Parathyroid adenoma (tissue), 2 donors: ENCODE results near the gene MED7.

Source experiments
- H2AFZ ChIP-seq: fragments of 300-600 bp; sonication (generic); one replicate; pipeline ENCODE4 v1.7.0; 2017; ENCODE audit warnings: antibody characterized with exemption, mild to moderate bottlenecking
- H3K27ac ChIP-seq: fragments of 300-600 bp; sonication (generic); one replicate; pipeline ENCODE4 v1.7.0; 2017
- H3K27me3 ChIP-seq: fragments of 300-600 bp; sonication (generic); one replicate; pipeline ENCODE4 v1.7.0; 2017; ENCODE audit warnings: low read length; ENCODE audit not compliant: control insufficient read depth, insufficient read depth
- H3K36me3 ChIP-seq: fragments of 300-600 bp; sonication (generic); one replicate; pipeline ENCODE4 v1.7.0; 2017; ENCODE audit warnings: low read length; ENCODE audit not compliant: control insufficient read depth, insufficient read depth
- H3K4me1 ChIP-seq: fragments of 300-600 bp; sonication (generic); one replicate; pipeline ENCODE4 v1.7.0; 2017; ENCODE audit warnings: control low read depth
- H3K4me2 ChIP-seq: fragments of 300-600 bp; sonication (generic); one replicate; pipeline ENCODE4 v1.7.0; 2017; ENCODE audit warnings: low read length
- H3K4me3 ChIP-seq: fragments of 300-600 bp; sonication (generic); one replicate; pipeline ENCODE4 v1.7.0; 2017; ENCODE audit warnings: low read depth, low read length
- H3K79me2 ChIP-seq: fragments of 300-600 bp; sonication (generic); one replicate; pipeline ENCODE4 v1.7.0; 2017; ENCODE audit warnings: control low read depth
- H3K9ac ChIP-seq: fragments of 300-600 bp; sonication (generic); one replicate; pipeline ENCODE4 v1.7.0; 2017; ENCODE audit warnings: mild to moderate bottlenecking
- H3K9me3 ChIP-seq: fragments of 300-600 bp; sonication (generic); one replicate; pipeline ENCODE4 v1.7.0; 2017; ENCODE audit warnings: low read length; ENCODE audit not compliant: control insufficient read depth
- CTCF ChIP-seq: fragments of 300-600 bp; sonication (generic); IDR thresholded peaks from one replicate; pipeline ENCODE4 v1.7.0; 2017; ENCODE audit warnings: antibody characterized with exemption, mild to moderate bottlenecking
- donor health status: primary hyperparathyroidism.

Gene MED7

GRCh38 chr5:157157293-157157891, 14.7 kb upstream of the MED7 start:
- no peak overlapping the region for H2AFZ ChIP-seq
- H3K4me1 ChIP-seq = peaks cover 6% of the 10 kb centered on the region
- H3K27me3 ChIP-seq = no peaks in the 10 kb centered on the region
- H3K36me3 ChIP-seq = no peaks in the 10 kb centered on the region
- H3K79me2 ChIP-seq = no peaks in the 10 kb centered on the region
- no peak overlapping the region for H3K9ac ChIP-seq
- no peak overlapping the region for H3K4me2 ChIP-seq
- no peak overlapping the region for H3K4me3 ChIP-seq
- H3K27ac ChIP-seq = no peak overlapping the region
- no peaks in the 10 kb centered on the region for H3K9me3 ChIP-seq
- no peak for TF ChIP-seq CTCF

- Histone ChIP-seq H3K36me3 (no peaks in the 10 kb centered on the region), H3K4me3 (no peak overlapping the region), H3K4me1 (peaks cover 6% of the 10 kb centered on the region), H3K27ac (no peak overlapping the region), H3K79me2 (no peaks in the 10 kb centered on the region), H3K27me3 (no peaks in the 10 kb centered on the region), H3K9ac (no peak overlapping the region), H2AFZ (no peak overlapping the region), H3K4me2 (no peak overlapping the region), H3K9me3 (no peaks in the 10 kb centered on the region)
- TF ChIP-seq CTCF = no peak
These were observed 12.6 kb upstream of the MED7 start for GRCh38 chr5:157155297-157155696.

GRCh38 chr5:157150995-157151394, 8.3 kb upstream of the MED7 start:
- Histone ChIP-seq H3K4me1 (no peaks in the 10 kb centered on the region), H3K27ac (no peak overlapping the region), H3K4me3 (no peak overlapping the region), H2AFZ (no peak overlapping the region), H3K79me2 (no peaks in the 10 kb centered on the region), H3K9me3 (no peaks in the 10 kb centered on the region), H3K36me3 (no peaks in the 10 kb centered on the region), H3K27me3 (no peaks in the 10 kb centered on the region), H3K4me2 (no peak overlapping the region), H3K9ac (no peak overlapping the region)
- no peak for TF ChIP-seq CTCF

- Histone ChIP-seq H3K27ac (no peak overlapping the region), H3K9me3 (no peaks in the 10 kb centered on the region), H3K27me3 (no peaks in the 10 kb centered on the region), H3K36me3 (no peaks in the 10 kb centered on the region), H3K4me1 (no peaks in the 10 kb centered on the region), H3K4me3 (no peak overlapping the region), H3K4me2 (no peak overlapping the region), H2AFZ (no peak overlapping the region), H3K9ac (no peak overlapping the region), H3K79me2 (no peaks in the 10 kb centered on the region)
- peak; percentile 85 for TF ChIP-seq CTCF
These were observed 6.3 kb upstream of the MED7 start for GRCh38 chr5:157148734-157149615.
